ENCODE measurements around the gene C11orf58. TPM values are rescaled to one million over a fixed set of nuclear protein-coding genes. Genes with fewer than 3 reads are reported as not detected.
A peak's percentile ranks its signal among the peaks of the same experiment; 100 is the strongest.

C11orf58 gene
- total RNA-seq, 2 experiments from 2014 or later, result 106 to 135 TPM

GRCh38 chr11:16773981-16774935 lies 35.8 kb downstream of the C11orf58 start:
- CTCF ChIA-PET, result interaction anchor here (0.7 to 3.9 kb wide), 3 partner anchors 12 to 46 kb away, joined by 3 to 29 read pairs (median 3); no protein-coding TSS in a partner anchor
- H3K9me3 Mint-ChIP-seq (ENCODE audit: low read depth), result no peaks in the 10 kb centered on the region
- H3K27me3 Mint-ChIP-seq, result peaks cover 5% of the 10 kb centered on the region
- no peak overlapping the region for H3K27ac Mint-ChIP-seq
- ATAC-seq, result no peak
- H3K4me1 Mint-ChIP-seq, result no peaks in the 10 kb centered on the region
- no peak overlapping the region for H3K4me3 Mint-ChIP-seq
- no peaks in the 10 kb centered on the region for H3K36me3 Mint-ChIP-seq
- peak; percentile 28 for DNase-seq

GRCh38 chr11:16774936-16775613 lies 36.6 kb downstream of the C11orf58 start:
- no peaks in the 10 kb centered on the region for H3K36me3 Mint-ChIP-seq
- ATAC-seq (no peak), DNase-seq (no peak)
- no peak overlapping the region for H3K27ac Mint-ChIP-seq
- H3K27me3 Mint-ChIP-seq, result peaks cover 5% of the 10 kb centered on the region
- H3K9me3 Mint-ChIP-seq (ENCODE audit: low read depth), result no peaks in the 10 kb centered on the region
- H3K4me3 Mint-ChIP-seq, result no peak overlapping the region
- H3K4me1 Mint-ChIP-seq, result no peaks in the 10 kb centered on the region
- CTCF ChIA-PET, result interaction anchor here (3.9 kb wide), 1 partner anchor 12 kb away, joined by 29 read pairs; no protein-coding TSS in a partner anchor

- Mint-ChIP-seq H3K36me3 (no peaks in the 10 kb centered on the region), H3K27ac (no peak overlapping the region), H3K4me1 (no peaks in the 10 kb centered on the region), H3K4me3 (no peak overlapping the region), H3K9me3 (ENCODE audit: low read depth) (no peaks in the 10 kb centered on the region), H3K27me3 (peaks cover 5% of the 10 kb centered on the region)
- DNase-seq (peak; percentile 22), ATAC-seq (no peak)
- CTCF ChIA-PET, result interaction anchor here (3.9 kb wide), 1 partner anchor 11 kb away, joined by 29 read pairs; no protein-coding TSS in a partner anchor
These were observed 37.3 kb downstream of the C11orf58 start for GRCh38 chr11:16775614-16776283.

- H3K27ac Mint-ChIP-seq, result no peak overlapping the region
- H3K9me3 Mint-ChIP-seq (ENCODE audit: low read depth), result no peaks in the 10 kb centered on the region
- CTCF ChIA-PET, result interaction anchor here (0.9 kb wide), 1 partner anchor 8 kb away, joined by 3 read pairs; no protein-coding TSS in a partner anchor
- no peaks in the 10 kb centered on the region for H3K36me3 Mint-ChIP-seq
- H3K4me3 Mint-ChIP-seq, result no peak overlapping the region
- peaks cover 2% of the 10 kb centered on the region for H3K27me3 Mint-ChIP-seq
- peak; percentile 15 for DNase-seq
- no peak for ATAC-seq
- H3K4me1 Mint-ChIP-seq, result no peaks in the 10 kb centered on the region
These were observed 38.5 kb downstream of the C11orf58 start for GRCh38 chr11:16776711-16777612.

- Mint-ChIP-seq H3K27me3 (peaks cover 2% of the 10 kb centered on the region), H3K9me3 (ENCODE audit: low read depth) (no peaks in the 10 kb centered on the region)
- CTCF ChIA-PET, result interaction anchor here (1.6 kb wide), 1 partner anchor 11 kb away, joined by 8 read pairs; no protein-coding TSS in a partner anchor
These were observed 39.1 kb downstream of the C11orf58 start for GRCh38 chr11:16777613-16777975.

GRCh38 chr11:16778286-16778685 lies 39.8 kb downstream of the C11orf58 start:
- Mint-ChIP-seq H3K36me3 (no peaks in the 10 kb centered on the region), H3K27ac (no peak overlapping the region), H3K4me1 (no peaks in the 10 kb centered on the region), H3K27me3 (peaks cover 2% of the 10 kb centered on the region), H3K4me3 (no peak overlapping the region), H3K9me3 (ENCODE audit: low read depth) (no peaks in the 10 kb centered on the region)
- ATAC-seq (no peak), DNase-seq (no peak)
- CTCF ChIA-PET, result interaction anchor here (1.6 kb wide), 1 partner anchor 10 kb away, joined by 8 read pairs; no protein-coding TSS in a partner anchor

More at GRCh38 chr11:16777613-16777975, 39.1 kb downstream of the C11orf58 start:
- Mint-ChIP-seq H3K36me3 (no peaks in the 10 kb centered on the region), H3K4me3 (no peak overlapping the region), H3K4me1 (no peaks in the 10 kb centered on the region), H3K27ac (no peak overlapping the region)
- DNase-seq, result no peak
- no peak for ATAC-seq

- Mint-ChIP-seq H3K4me1 (no peaks in the 10 kb centered on the region), H3K36me3 (no peaks in the 10 kb centered on the region), H3K9me3 (ENCODE audit: low read depth) (no peaks in the 10 kb centered on the region), H3K27me3 (peaks cover 2% of the 10 kb centered on the region), H3K4me3 (no peak overlapping the region), H3K27ac (no peak overlapping the region)
- ATAC-seq (no peak), DNase-seq (no peak)
- CTCF ChIA-PET, result interaction anchor here (1.6 kb wide), 1 partner anchor 10 kb away, joined by 8 read pairs; no protein-coding TSS in a partner anchor
These were observed 40.4 kb downstream of the C11orf58 start for GRCh38 chr11:16778876-16779275.

GRCh38 chr11:16779436-16779835 lies 41.0 kb downstream of the C11orf58 start:
- Mint-ChIP-seq H3K4me1 (no peaks in the 10 kb centered on the region), H3K27ac (no peak overlapping the region), H3K27me3 (peaks cover 2% of the 10 kb centered on the region), H3K4me3 (no peak overlapping the region), H3K9me3 (ENCODE audit: low read depth) (no peaks in the 10 kb centered on the region), H3K36me3 (no peaks in the 10 kb centered on the region)
- no peak for DNase-seq
- no peak for ATAC-seq
- CTCF ChIA-PET, result no interaction called here

GRCh38 chr11:16780146-16780545 lies 41.7 kb downstream of the C11orf58 start:
- Mint-ChIP-seq H3K9me3 (ENCODE audit: low read depth) (no peaks in the 10 kb centered on the region), H3K4me1 (no peaks in the 10 kb centered on the region), H3K4me3 (no peak overlapping the region), H3K36me3 (no peaks in the 10 kb centered on the region), H3K27me3 (peaks cover 2% of the 10 kb centered on the region), H3K27ac (no peak overlapping the region)
- ATAC-seq, result no peak
- CTCF ChIA-PET, result no interaction called here
- DNase-seq, result peak; percentile 11

- no peak overlapping the region for H3K4me3 Mint-ChIP-seq
- H3K9me3 Mint-ChIP-seq (ENCODE audit: low read depth), result no peaks in the 10 kb centered on the region
- CTCF ChIA-PET, result no interaction called here
These were observed 42.5 kb downstream of the C11orf58 start for GRCh38 chr11:16780698-16781550.

GRCh38 chr11:16781936-16782919 lies 43.8 kb downstream of the C11orf58 start:
- no peaks in the 10 kb centered on the region for H3K36me3 Mint-ChIP-seq
- H3K4me1 Mint-ChIP-seq, result no peaks in the 10 kb centered on the region
- H3K27me3 Mint-ChIP-seq, result no peaks in the 10 kb centered on the region
- no peak overlapping the region for H3K27ac Mint-ChIP-seq
- ATAC-seq (no peak), DNase-seq (no peak)
- CTCF ChIA-PET, result interaction anchor here (0.8 kb wide), 1 partner anchor 45 kb away, joined by 3 read pairs; no protein-coding TSS in a partner anchor
- no peaks in the 10 kb centered on the region for H3K9me3 Mint-ChIP-seq (ENCODE audit: low read depth)
- no peak overlapping the region for H3K4me3 Mint-ChIP-seq

More at GRCh38 chr11:16780698-16781550, 42.5 kb downstream of the C11orf58 start:
- H3K4me1 Mint-ChIP-seq, result no peaks in the 10 kb centered on the region
- H3K27ac Mint-ChIP-seq, result no peak overlapping the region
- H3K27me3 Mint-ChIP-seq, result peaks cover 1% of the 10 kb centered on the region
- ATAC-seq, result no peak
- no peak for DNase-seq
- no peaks in the 10 kb centered on the region for H3K36me3 Mint-ChIP-seq

Data from activated CD8-positive, alpha-beta memory T cell treated with anti-CD3 and anti-CD28 coated beads, Interleukin-2, amount 10 ng/mL, durations not matched to agents 7 days and 5 days (primary cell).